GM12891 (cell line): ENCODE measurements around the gene MTNR1B.

Source experiments
- DNase-seq: peaks from one replicate; pipeline ENCODE4 v3.0.0; 2011; ENCODE audit warnings: low spot score; ENCODE audit not compliant: insufficient read length
- FAIRE-seq: peaks from 2 replicates; lab custom pipeline; 2011; peaks lifted over from hg19 to GRCh38; lab: Jason Lieb, UNC
- PAX5 ChIP-seq: IDR thresholded peaks from 2 replicates; pipeline ENCODE4 v1.6.1; 2011; ENCODE audit warnings: low read length, moderate library complexity, mild to moderate bottlenecking; ENCODE audit not compliant: insufficient read depth, severe bottlenecking
- POLR2A ChIP-seq: IDR thresholded peaks from 2 replicates; pipeline ENCODE4 v1.6.1; 2011; ENCODE audit warnings: low read depth, low read length, control low read depth
- POLR2AphosphoS5 ChIP-seq: IDR thresholded peaks from 2 replicates; pipeline ENCODE4 v1.6.1; 2011; ENCODE audit warnings: low read depth, low read length, control low read depth
- POU2F2 ChIP-seq: IDR thresholded peaks from 2 replicates; pipeline ENCODE4 v1.6.1; 2011; ENCODE audit warnings: low read depth, mild to moderate bottlenecking, control low read depth, low read length, moderate library complexity
- SPI1 ChIP-seq: IDR thresholded peaks from 2 replicates; pipeline ENCODE4 v1.6.1; 2011; ENCODE audit warnings: low read depth, low read length, control low read depth
- TAF1 ChIP-seq: IDR thresholded peaks from 2 replicates; pipeline ENCODE4 v1.6.1; 2011; ENCODE audit warnings: low read depth, low read length, control low read depth

Gene MTNR1B

DNA sequence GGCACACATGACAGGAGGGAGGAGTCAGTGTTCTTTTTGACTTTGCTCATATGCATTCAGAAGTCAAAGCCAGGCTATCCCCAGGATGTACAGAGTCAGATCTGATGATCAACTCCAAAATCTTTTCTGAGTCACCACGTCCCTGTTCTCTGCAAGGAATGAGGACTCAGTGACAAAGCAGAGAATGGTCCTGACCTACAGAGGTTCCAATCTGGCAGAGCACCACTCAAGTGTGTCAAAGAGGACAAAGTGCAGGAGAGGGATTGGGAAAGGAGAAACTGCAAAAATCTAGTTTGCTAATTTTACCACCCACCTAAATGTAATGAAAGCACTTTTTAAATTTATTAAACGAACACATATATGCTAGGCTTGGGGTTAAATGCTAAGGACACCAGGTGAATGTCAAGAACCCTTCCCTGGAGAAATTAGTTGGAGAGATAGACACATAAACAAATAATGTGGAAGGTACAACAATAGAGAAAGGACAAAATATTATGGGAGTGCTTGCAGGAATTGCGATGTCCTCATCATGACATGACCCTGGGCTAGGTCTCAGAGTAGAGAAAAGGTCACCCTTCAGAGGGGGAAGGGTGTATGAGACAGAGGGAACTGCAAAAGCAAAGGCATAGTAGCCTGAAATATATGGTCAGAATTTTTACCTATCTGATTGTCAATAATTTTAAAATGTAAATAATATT lies 56.3 kb downstream of the MTNR1B start:
- no peak for FAIRE-seq
- TF ChIP-seq POLR2AphosphoS5 (no peak), TAF1 (no peak), PAX5 (no peak), POU2F2 (no peak), POLR2A (no peak), SPI1 (no peak)
- DNase-seq: no peak

DNA sequence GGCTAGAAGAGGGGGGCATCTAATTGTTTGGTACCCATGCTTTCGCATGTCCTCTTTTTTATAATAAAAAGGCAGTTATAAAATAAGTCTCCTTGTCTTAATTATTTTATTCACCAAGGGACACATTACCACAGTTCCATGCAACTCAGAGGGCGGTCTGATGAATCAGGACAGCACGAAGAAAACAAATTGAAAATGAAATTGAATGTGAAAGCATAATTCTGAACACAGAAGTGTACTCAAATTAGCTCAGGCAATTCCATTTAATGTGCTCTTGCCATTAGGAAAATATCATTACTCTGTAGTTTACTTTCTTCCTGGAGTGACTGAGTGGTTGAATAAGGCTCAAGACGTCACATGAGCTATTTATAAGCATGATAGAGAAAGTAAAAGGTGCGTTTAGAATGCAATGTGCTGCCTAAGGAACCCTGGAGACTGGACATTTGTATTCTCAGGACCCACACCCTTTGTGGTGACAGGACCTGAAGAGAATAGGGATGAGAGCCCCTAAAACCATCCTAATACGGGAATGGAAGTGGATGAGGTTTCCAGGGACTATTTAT lies 59.6 kb downstream of the MTNR1B start:
- no peak for FAIRE-seq
- DNase-seq: no peak
- no peak for TF ChIP-seq PAX5
- TF ChIP-seq POU2F2: no peak
- TF ChIP-seq SPI1: no peak
- TF ChIP-seq POLR2AphosphoS5: no peak
- no peak for TF ChIP-seq TAF1
- TF ChIP-seq POLR2A: no peak

DNA sequence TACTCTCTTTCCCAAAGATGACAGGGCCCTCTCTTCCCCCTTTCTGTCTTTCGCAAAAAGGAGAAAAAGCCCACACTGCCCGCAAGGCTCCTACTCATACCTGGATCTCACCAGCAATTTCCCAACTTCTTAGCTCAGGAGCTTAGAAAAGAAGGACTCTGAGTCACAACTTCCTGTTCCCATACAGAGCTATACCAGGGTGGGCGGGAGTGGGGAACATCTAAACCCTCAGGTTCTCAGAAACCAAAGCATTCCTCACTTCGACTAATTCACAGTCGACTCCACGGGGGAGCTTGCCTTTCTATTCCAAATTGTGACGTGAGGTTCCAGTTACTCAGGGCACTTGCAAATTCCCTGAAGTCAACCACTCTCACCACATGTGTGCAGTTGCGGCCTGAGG lies 61.9 kb downstream of the MTNR1B start:
- no peak for FAIRE-seq
- TF ChIP-seq TAF1 (no peak), PAX5 (no peak), POLR2A (no peak), SPI1 (no peak), POLR2AphosphoS5 (no peak), POU2F2 (no peak)
- no peak for DNase-seq
